ENCODE results near the gene ENPP3. TPM values are rescaled to one million over a fixed set of nuclear protein-coding genes. Genes with fewer than 3 reads are reported as not detected.
A peak's percentile ranks its signal among the peaks of the same experiment; 100 is the strongest.

Gene ENPP3
- total and polyA plus RNA-seq, 2 experiments from 2014 or later: not detected

DNA sequence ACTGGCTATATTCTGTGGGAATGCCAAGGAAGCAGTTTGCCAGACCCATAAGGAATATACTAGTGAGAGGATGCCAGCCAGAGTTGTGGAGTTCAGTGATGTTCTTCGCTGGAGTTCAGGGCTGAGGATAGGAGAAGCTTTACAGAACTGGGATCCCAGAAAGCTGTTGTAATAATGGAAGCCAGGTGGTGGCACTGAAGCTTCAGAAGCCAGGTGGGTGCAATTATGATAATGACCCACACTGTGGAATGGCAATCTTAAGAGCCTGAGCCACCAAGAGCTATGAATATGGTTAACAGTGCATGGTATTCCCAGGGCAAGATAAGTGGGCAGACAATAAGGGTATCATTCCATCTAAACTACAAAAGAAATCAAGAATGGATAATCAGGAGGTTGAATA, 145.7 kb downstream of the ENPP3 start:
- ATAC-seq: peak; percentile 50; the same call in 1 of the 3 replicates

More for the DNA sequence above, 145.7 kb downstream of the ENPP3 start:
- Histone ChIP-seq H3F3A (replicated peaks; ENCODE audit: low read depth) (no peaks in the 10 kb centered on the region), H2AFZ (no peak overlapping the region), H3K4me3 (no peak overlapping the region), H3K36me3 (ENCODE audit: insufficient read depth) (no peaks in the 10 kb centered on the region), H4K20me1 (replicated peaks; ENCODE audit: insufficient read depth) (no peaks in the 10 kb centered on the region), H3K4me2 (no peak overlapping the region), H3K27ac (ENCODE audit: low read depth) (no peak overlapping the region), H3K79me2 (replicated peaks; ENCODE audit: insufficient read depth) (no peaks in the 10 kb centered on the region), H3K9me2 (ENCODE audit: insufficient read depth) (peaks cover 12% of the 10 kb centered on the region; the same call in 1 of the 2 replicates), H3K27me3 (ENCODE audit: insufficient read depth) (no peaks in the 10 kb centered on the region), H3K4me1 (ENCODE audit: insufficient read depth) (no peaks in the 10 kb centered on the region)
- H3K27me3 Mint-ChIP-seq (ENCODE audit: insufficient read depth, low read depth, poor library complexity): peaks cover 2% of the 10 kb centered on the region
- TF ChIP-seq, protein P1, sequence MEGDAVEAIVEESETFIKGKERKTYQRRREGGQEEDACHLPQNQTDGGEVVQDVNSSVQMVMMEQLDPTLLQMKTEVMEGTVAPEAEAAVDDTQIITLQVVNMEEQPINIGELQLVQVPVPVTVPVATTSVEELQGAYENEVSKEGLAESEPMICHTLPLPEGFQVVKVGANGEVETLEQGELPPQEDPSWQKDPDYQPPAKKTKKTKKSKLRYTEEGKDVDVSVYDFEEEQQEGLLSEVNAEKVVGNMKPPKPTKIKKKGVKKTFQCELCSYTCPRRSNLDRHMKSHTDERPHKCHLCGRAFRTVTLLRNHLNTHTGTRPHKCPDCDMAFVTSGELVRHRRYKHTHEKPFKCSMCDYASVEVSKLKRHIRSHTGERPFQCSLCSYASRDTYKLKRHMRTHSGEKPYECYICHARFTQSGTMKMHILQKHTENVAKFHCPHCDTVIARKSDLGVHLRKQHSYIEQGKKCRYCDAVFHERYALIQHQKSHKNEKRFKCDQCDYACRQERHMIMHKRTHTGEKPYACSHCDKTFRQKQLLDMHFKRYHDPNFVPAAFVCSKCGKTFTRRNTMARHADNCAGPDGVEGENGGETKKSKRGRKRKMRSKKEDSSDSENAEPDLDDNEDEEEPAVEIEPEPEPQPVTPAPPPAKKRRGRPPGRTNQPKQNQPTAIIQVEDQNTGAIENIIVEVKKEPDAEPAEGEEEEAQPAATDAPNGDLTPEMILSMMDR (conservative IDR thresholded peaks at IDR 0.05; ENCODE audit: low read depth in 2 of 2): peak; percentile 25 to 67; a peak in 3 of 4 replicates
- TF ChIP-seq ZNF331 (CRISPR knock-in tag; IDR thresholded peaks at IDR 0.05; ENCODE audit: low read depth) (no peak), JUNB (IDR thresholded peaks at IDR 0.05; ENCODE audit: unreplicated experiment) (no peak), ZNF114 (CRISPR knock-in tag; IDR thresholded peaks at IDR 0.05) (no peak), NANOG (IDR thresholded peaks at IDR 0.05; ENCODE audit: borderline replicate concordance) (no peak)
- TF ChIP-seq, protein P2, sequence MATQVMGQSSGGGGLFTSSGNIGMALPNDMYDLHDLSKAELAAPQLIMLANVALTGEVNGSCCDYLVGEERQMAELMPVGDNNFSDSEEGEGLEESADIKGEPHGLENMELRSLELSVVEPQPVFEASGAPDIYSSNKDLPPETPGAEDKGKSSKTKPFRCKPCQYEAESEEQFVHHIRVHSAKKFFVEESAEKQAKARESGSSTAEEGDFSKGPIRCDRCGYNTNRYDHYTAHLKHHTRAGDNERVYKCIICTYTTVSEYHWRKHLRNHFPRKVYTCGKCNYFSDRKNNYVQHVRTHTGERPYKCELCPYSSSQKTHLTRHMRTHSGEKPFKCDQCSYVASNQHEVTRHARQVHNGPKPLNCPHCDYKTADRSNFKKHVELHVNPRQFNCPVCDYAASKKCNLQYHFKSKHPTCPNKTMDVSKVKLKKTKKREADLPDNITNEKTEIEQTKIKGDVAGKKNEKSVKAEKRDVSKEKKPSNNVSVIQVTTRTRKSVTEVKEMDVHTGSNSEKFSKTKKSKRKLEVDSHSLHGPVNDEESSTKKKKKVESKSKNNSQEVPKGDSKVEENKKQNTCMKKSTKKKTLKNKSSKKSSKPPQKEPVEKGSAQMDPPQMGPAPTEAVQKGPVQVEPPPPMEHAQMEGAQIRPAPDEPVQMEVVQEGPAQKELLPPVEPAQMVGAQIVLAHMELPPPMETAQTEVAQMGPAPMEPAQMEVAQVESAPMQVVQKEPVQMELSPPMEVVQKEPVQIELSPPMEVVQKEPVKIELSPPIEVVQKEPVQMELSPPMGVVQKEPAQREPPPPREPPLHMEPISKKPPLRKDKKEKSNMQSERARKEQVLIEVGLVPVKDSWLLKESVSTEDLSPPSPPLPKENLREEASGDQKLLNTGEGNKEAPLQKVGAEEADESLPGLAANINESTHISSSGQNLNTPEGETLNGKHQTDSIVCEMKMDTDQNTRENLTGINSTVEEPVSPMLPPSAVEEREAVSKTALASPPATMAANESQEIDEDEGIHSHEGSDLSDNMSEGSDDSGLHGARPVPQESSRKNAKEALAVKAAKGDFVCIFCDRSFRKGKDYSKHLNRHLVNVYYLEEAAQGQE (IDR thresholded peaks at IDR 0.05; ENCODE audit: unreplicated experiment): no peak
- TF ChIP-seq, protein P3, sequence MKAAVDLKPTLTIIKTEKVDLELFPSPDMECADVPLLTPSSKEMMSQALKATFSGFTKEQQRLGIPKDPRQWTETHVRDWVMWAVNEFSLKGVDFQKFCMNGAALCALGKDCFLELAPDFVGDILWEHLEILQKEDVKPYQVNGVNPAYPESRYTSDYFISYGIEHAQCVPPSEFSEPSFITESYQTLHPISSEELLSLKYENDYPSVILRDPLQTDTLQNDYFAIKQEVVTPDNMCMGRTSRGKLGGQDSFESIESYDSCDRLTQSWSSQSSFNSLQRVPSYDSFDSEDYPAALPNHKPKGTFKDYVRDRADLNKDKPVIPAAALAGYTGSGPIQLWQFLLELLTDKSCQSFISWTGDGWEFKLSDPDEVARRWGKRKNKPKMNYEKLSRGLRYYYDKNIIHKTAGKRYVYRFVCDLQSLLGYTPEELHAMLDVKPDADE (IDR thresholded peaks at IDR 0.05): no peak
- H3K36me3 Mint-ChIP-seq (ENCODE audit: low read depth): no peaks in the 10 kb centered on the region
- H3K27ac Mint-ChIP-seq: no peak overlapping the region
- DNase-seq (ENCODE audit: low spot score): peak; percentile 21
- no peak overlapping the region for H3K4me3 Mint-ChIP-seq
- no peaks in the 10 kb centered on the region for H3K9me3 Mint-ChIP-seq
- peaks cover 5% of the 10 kb centered on the region; the same call in 1 of the 3 replicates for H3K4me1 Mint-ChIP-seq
